HCT116 (cell line): Measurements from ENCODE around the gene ARL8B. TPM values are rescaled to one million over a fixed set of nuclear protein-coding genes. Genes with fewer than 3 reads are reported as not detected.

ENCODE experiments used
- ATAC-seq: fragments of 200-7000 bp; cut with Tn5 transposase; 2 replicates; pipeline ENCODE4 v1.9.1; 2020; ENCODE audit warnings: mild to moderate bottlenecking, moderate library complexity
- BruUV-seq: library from RNA; stranded (reverse); fragments of 400-500 nt; replicated peaks from 2 replicates; lab custom pipeline; 2021; lab: Mats Ljungman, UMichigan
- CTCF ChIA-PET: fragments of 300-600 bp; sonication (Branson Sonifier 250); formaldehyde crosslinking; loops from one replicate; lab custom pipeline; 2021; ENCODE audit warnings: antibody characterized with exemption; lab: Charles Lee
- POLR2A ChIA-PET: fragments of 300-600, 350-600 bp; sonication (Branson Sonifier 250); formaldehyde crosslinking; loops from one replicate; lab custom pipeline; 2021; ENCODE audit warnings: antibody characterized with exemption; lab: Charles Lee
- RAD21 ChIA-PET, 2 experiments: fragments of 300-600 bp; sonication (Branson Sonifier 250); formaldehyde crosslinking; loops; one replicate each; lab custom pipeline; 2023; ENCODE audit warnings: low total read pairs in 2 of 2; ENCODE audit not compliant: uncharacterized antibody in 2 of 2, unreplicated experiment in 2 of 2, low non-redundant PET in 1 of 2; lab: Charles Lee
- DNase-seq: peaks from one replicate; pipeline ENCODE4 v3.0.0-alpha.2; 2010; ENCODE audit warnings: low read depth, low spot score
- H2AFZ ChIP-seq: fragments of 200-600 bp; shearing (Covaris generic), sonication (generic); 2 replicates; pipeline ENCODE4 v1.6.1; 2017; ENCODE audit warnings: low read depth, mixed run types, mixed read lengths, antibody characterized with exemption, low read length; ENCODE audit not compliant: poor library complexity, severe bottlenecking
- H3K27ac ChIP-seq: 2 replicates; pipeline ENCODE4 v1.5.1; 2012; ENCODE audit warnings: low read depth, low read length
- H3K27me3 ChIP-seq: fragments of 200-600 bp; sonication (generic); 2 replicates; pipeline ENCODE4 v1.6.1; 2016; ENCODE audit warnings: mixed run types, low read length, mixed read lengths; ENCODE audit not compliant: insufficient read depth
- H3K36me3 ChIP-seq, 2 experiments: fragments of 200-500 bp in 1 of 2; fragments of 200-600 bp in 1 of 2; sonication (Bioruptor generic) in 1 of 2; sonication (generic) in 1 of 2; 2 replicates each; pipeline versions ENCODE4 v1.5.1 to v1.6.1; 2014 to 2016; ENCODE audit warnings: low read length in 2 of 2, inconsistent platforms in 1 of 2, mixed read lengths in 1 of 2, mixed run types in 1 of 2; ENCODE audit not compliant: insufficient read depth in 2 of 2, control insufficient read depth in 1 of 2
- H3K4me1 ChIP-seq, 2 experiments: fragments of 200-600 bp in 1 of 2; sonication (generic) in 1 of 2; 2 replicates each; pipeline versions ENCODE4 v1.5.1 to v1.6.1; 2012 to 2017; ENCODE audit warnings: low read length in 2 of 2, inconsistent platforms in 1 of 2, mild to moderate bottlenecking in 1 of 2, mixed read lengths in 1 of 2, mixed run types in 1 of 2, moderate library complexity in 1 of 2; ENCODE audit not compliant: insufficient read depth in 2 of 2, control insufficient read depth in 1 of 2
- H3K4me2 ChIP-seq: fragments of 200-600 bp; sonication (generic); 2 replicates; pipeline ENCODE4 v1.6.1; 2017; ENCODE audit warnings: mixed run types, low read length, mixed read lengths
- H3K4me3 ChIP-seq, 2 experiments: fragments of 200-600 bp in 1 of 2; sonication (generic) in 1 of 2; replicated peaks in 1 of 2; 2 replicates each; pipeline ENCODE4 v1.5.1; 2011 to 2016; ENCODE audit warnings: low read length in 2 of 2, control low read depth in 1 of 2, low read depth in 1 of 2, mild to moderate bottlenecking in 1 of 2, mixed read lengths in 1 of 2, mixed run types in 1 of 2
- H3K79me2 ChIP-seq: fragments of 200-600 bp; sonication (generic); 2 replicates; pipeline ENCODE4 v1.6.1; 2017; ENCODE audit warnings: mild to moderate bottlenecking, mixed run types, low read length, moderate library complexity, mixed read lengths; ENCODE audit not compliant: insufficient read depth
- H3K9ac ChIP-seq: fragments of 200-600 bp; sonication (generic); 2 replicates; pipeline ENCODE4 v1.6.1; 2016; ENCODE audit warnings: low read length, mixed read lengths
- H3K9me2 ChIP-seq: fragments of 200-600 bp; sonication (generic), shearing (Covaris generic); 2 replicates; pipeline ENCODE4 v1.6.1; 2017; ENCODE audit warnings: mixed run types, mild to moderate bottlenecking, moderate library complexity; ENCODE audit not compliant: insufficient read depth
- H3K9me3 ChIP-seq, 2 experiments: fragments of 200-500 bp in 1 of 2; fragments of 200-600 bp in 1 of 2; sonication (Bioruptor generic) in 1 of 2; sonication (generic) in 1 of 2; 2 replicates each; pipeline ENCODE4 v1.6.1; 2014 to 2017; ENCODE audit warnings: low read length in 2 of 2, mixed read lengths in 2 of 2, inconsistent platforms in 1 of 2, low read depth in 1 of 2, mild to moderate bottlenecking in 1 of 2, mixed run types in 1 of 2, moderate library complexity in 1 of 2; ENCODE audit not compliant: control insufficient read depth in 1 of 2, insufficient read depth in 1 of 2
- H4K20me1 ChIP-seq: fragments of 200-600 bp; sonication (generic), shearing (Covaris generic); 2 replicates; pipeline ENCODE4 v1.6.1; 2017; ENCODE audit warnings: mixed run types, mild to moderate bottlenecking, moderate library complexity; ENCODE audit not compliant: insufficient read depth
- ELF1 ChIP-seq: IDR thresholded peaks from 2 replicates; pipeline ENCODE4 v1.6.1; 2012; ENCODE audit warnings: low read depth, borderline replicate concordance
- EZH2 ChIP-seq: fragments of 200-600 bp; sonication (generic); IDR thresholded peaks from 2 replicates; pipeline ENCODE4 v1.6.1; 2017; ENCODE audit warnings: antibody characterized with exemption, mixed run types
- EZH2phosphoT487 ChIP-seq: fragments of 200-600 bp; IDR thresholded peaks from 2 replicates; pipeline ENCODE4 v1.6.1; 2018; ENCODE audit warnings: antibody characterized with exemption, borderline replicate concordance
- FOSL1 ChIP-seq: IDR thresholded peaks from 2 replicates; pipeline ENCODE4 v1.6.1; 2012; ENCODE audit warnings: low read depth
- RAD21 ChIP-seq: IDR thresholded peaks from 2 replicates; pipeline ENCODE4 v1.6.1; 2012; ENCODE audit warnings: low read depth, mild to moderate bottlenecking
- SIN3A ChIP-seq: IDR thresholded peaks from 2 replicates; pipeline ENCODE4 v1.6.1; 2012; ENCODE audit warnings: low read depth
- SRF ChIP-seq: IDR thresholded peaks from 2 replicates; pipeline ENCODE4 v1.6.1; 2012; ENCODE audit warnings: low read depth
- YY1 ChIP-seq: IDR thresholded peaks from 2 replicates; pipeline ENCODE4 v1.6.1; 2011; ENCODE audit warnings: low read length, low read depth, moderate library complexity, mild to moderate bottlenecking; ENCODE audit not compliant: insufficient replicate concordance; ENCODE audit errors: extremely low read depth
- intact Hi-C: fragments of 100-400 bp; cut with micrococcal nuclease; formaldehyde crosslinking; loops from 2 replicates; pipeline ENCODE4 v1.10.0; 2022
- total RNA-seq: library from RNA; stranded (reverse); gene quantifications from one replicate; pipeline ENCODE4 v1.2.1, GENCODE V29; 2021; ENCODE audit not compliant: unreplicated experiment
- TF ChIP-seq, protein P1 (sequence below): IDR thresholded peaks from 2 replicates; pipeline ENCODE4 v1.6.1; 2012; ENCODE audit warnings: low read depth
- TF ChIP-seq, protein P2 (sequence below): IDR thresholded peaks from 2 replicates; pipeline ENCODE4 v1.6.1; 2011; ENCODE audit warnings: mild to moderate bottlenecking, low read length, moderate library complexity; ENCODE audit not compliant: insufficient replicate concordance; ENCODE audit errors: extremely low read depth

ARL8B gene
- total RNA-seq, 1 experiment from 2014 or later: 38.1 TPM

DNA sequence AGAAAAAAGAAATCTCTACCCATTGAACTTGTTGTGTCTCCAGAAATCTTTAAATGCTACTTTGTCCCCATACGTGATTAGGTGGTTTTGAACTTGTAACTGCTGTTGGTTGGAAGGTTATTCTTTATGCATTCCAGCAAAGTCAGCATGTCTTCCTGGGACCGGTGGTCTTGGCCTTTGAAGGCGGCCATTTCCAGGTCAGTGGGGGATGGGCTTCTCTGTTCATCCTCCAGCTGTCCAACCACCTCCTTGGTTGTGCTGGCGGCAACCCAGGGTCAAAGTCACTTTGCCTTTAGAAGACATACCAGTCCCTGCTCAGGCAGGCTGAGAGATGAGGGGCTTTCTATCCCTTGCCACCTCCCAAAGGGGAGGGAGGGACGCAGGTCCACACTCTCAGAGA is 37.9 kb upstream of the ARL8B start:
- intact Hi-C loops: no loop called here
- no peak overlapping the region for H2AFZ ChIP-seq
- RAD21 ChIA-PET: no interaction called here
- no peaks in the 10 kb centered on the region for H4K20me1 ChIP-seq
- H3K9ac ChIP-seq: no peak overlapping the region
- H3K4me3 ChIP-seq: no peak overlapping the region
- H3K36me3 ChIP-seq: no peaks in the 10 kb centered on the region
- H3K9me2 ChIP-seq: no peaks in the 10 kb centered on the region
- H3K4me2 ChIP-seq: no peak overlapping the region
- H3K9me3 ChIP-seq: no peaks in the 10 kb centered on the region
- no TSS peak for BruUV-seq
- no peaks in the 10 kb centered on the region for H3K79me2 ChIP-seq
- H3K27me3 ChIP-seq: no peaks in the 10 kb centered on the region
- DNase-seq (no peak), ATAC-seq (no peak)
- no peak overlapping the region for H3K27ac ChIP-seq
- CTCF ChIA-PET: no interaction called here
- POLR2A ChIA-PET: no interaction called here
- H3K4me1 ChIP-seq: no peaks in the 10 kb centered on the region
- TF ChIP-seq YY1 (no peak), FOSL1 (no peak), EZH2 (no peak), EZH2phosphoT487 (no peak), RAD21 (no peak), SIN3A (no peak), SRF (no peak), ELF1 (no peak)
- TF ChIP-seq, protein P1, sequence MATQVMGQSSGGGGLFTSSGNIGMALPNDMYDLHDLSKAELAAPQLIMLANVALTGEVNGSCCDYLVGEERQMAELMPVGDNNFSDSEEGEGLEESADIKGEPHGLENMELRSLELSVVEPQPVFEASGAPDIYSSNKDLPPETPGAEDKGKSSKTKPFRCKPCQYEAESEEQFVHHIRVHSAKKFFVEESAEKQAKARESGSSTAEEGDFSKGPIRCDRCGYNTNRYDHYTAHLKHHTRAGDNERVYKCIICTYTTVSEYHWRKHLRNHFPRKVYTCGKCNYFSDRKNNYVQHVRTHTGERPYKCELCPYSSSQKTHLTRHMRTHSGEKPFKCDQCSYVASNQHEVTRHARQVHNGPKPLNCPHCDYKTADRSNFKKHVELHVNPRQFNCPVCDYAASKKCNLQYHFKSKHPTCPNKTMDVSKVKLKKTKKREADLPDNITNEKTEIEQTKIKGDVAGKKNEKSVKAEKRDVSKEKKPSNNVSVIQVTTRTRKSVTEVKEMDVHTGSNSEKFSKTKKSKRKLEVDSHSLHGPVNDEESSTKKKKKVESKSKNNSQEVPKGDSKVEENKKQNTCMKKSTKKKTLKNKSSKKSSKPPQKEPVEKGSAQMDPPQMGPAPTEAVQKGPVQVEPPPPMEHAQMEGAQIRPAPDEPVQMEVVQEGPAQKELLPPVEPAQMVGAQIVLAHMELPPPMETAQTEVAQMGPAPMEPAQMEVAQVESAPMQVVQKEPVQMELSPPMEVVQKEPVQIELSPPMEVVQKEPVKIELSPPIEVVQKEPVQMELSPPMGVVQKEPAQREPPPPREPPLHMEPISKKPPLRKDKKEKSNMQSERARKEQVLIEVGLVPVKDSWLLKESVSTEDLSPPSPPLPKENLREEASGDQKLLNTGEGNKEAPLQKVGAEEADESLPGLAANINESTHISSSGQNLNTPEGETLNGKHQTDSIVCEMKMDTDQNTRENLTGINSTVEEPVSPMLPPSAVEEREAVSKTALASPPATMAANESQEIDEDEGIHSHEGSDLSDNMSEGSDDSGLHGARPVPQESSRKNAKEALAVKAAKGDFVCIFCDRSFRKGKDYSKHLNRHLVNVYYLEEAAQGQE: no peak
- TF ChIP-seq, protein P2, sequence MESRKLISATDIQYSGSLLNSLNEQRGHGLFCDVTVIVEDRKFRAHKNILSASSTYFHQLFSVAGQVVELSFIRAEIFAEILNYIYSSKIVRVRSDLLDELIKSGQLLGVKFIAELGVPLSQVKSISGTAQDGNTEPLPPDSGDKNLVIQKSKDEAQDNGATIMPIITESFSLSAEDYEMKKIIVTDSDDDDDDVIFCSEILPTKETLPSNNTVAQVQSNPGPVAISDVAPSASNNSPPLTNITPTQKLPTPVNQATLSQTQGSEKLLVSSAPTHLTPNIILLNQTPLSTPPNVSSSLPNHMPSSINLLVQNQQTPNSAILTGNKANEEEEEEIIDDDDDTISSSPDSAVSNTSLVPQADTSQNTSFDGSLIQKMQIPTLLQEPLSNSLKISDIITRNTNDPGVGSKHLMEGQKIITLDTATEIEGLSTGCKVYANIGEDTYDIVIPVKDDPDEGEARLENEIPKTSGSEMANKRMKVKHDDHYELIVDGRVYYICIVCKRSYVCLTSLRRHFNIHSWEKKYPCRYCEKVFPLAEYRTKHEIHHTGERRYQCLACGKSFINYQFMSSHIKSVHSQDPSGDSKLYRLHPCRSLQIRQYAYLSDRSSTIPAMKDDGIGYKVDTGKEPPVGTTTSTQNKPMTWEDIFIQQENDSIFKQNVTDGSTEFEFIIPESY: no peak
